ENCODE results near the gene RAB40B.

RAB40B gene

DNA sequence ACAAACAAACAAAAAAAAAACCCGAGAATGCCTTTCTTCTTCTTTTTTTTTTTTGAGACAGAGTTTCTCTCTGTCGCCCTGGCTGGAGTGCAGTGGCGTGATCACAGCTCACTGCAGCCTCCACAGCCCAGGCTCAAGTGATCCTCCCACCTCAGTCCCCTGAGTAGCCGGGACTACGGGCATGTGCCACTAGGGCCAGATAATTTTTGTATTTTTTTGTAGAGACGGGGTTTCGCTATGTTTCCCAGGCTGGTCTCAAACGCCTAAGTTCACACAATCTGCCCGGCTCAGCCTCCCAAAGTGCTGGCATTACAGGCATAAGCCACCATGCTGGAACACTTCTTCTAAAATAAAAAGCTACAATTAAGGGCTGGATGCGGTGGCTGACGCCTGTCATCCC is 33.3 kb downstream of the RAB40B start:
- no peak overlapping the region for H3K4me3 ChIP-seq (ENCODE audit: insufficient read depth, low read depth, low read length)
- H3K27ac ChIP-seq (ENCODE audit: insufficient read depth, low read depth, low read length, poor library complexity, severe bottlenecking), result no peak overlapping the region
- 89 to 94% methylated on average over 11 of the region's 11 CpGs for WGBS, 2 experiments

DNA sequence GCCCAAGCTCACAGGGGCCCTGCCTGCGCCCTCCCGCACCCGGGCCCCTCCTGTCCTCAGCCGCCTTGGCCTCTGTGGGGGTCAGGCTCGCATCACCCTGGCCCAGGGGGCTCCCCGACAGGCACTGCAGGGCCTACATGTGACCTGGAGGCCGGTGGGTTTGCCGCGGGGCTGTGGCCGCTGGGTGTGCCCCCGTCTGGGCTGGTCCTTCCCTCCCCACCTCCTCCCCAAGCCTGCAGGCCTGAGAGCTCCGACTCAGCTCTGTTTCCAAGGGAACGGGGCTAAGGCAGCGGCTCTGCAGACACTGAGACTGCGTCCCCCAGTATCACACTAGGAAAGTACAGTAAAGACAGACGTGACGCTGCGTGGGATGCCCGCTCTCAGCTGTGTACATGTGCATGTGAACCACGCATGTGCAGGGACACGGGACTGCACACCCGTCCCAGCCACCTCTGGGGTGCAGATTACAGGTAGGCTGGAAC is 33.8 kb downstream of the RAB40B start:
- Histone ChIP-seq H3K4me3 (ENCODE audit: insufficient read depth, low read depth, low read length) (no peak overlapping the region), H3K27ac (ENCODE audit: insufficient read depth, low read depth, low read length, poor library complexity, severe bottlenecking) (no peak overlapping the region), H3K36me3 (ENCODE audit: control insufficient read depth, insufficient read depth, low read length) (no peaks in the 10 kb centered on the region), H3K4me1 (ENCODE audit: control insufficient read depth, insufficient read depth, low read length) (peaks cover 8% of the 10 kb centered on the region), H3K27me3 (ENCODE audit: control insufficient read depth, insufficient read depth, low read length, poor library complexity, severe bottlenecking) (no peaks in the 10 kb centered on the region), H3K9me3 (ENCODE audit: control insufficient read depth, low read length) (no peaks in the 10 kb centered on the region)
- 82 to 83% methylated on average over 22 of the region's 22 CpGs for WGBS, 2 experiments

More for the DNA sequence above, 33.3 kb downstream of the RAB40B start:
- peaks cover 8% of the 10 kb centered on the region for H3K4me1 ChIP-seq (ENCODE audit: control insufficient read depth, insufficient read depth, low read length)
- H3K36me3 ChIP-seq (ENCODE audit: control insufficient read depth, insufficient read depth, low read length), result no peaks in the 10 kb centered on the region
- H3K9me3 ChIP-seq (ENCODE audit: control insufficient read depth, low read length), result no peaks in the 10 kb centered on the region
- no peaks in the 10 kb centered on the region for H3K27me3 ChIP-seq (ENCODE audit: control insufficient read depth, insufficient read depth, low read length, poor library complexity, severe bottlenecking)

DNA sequence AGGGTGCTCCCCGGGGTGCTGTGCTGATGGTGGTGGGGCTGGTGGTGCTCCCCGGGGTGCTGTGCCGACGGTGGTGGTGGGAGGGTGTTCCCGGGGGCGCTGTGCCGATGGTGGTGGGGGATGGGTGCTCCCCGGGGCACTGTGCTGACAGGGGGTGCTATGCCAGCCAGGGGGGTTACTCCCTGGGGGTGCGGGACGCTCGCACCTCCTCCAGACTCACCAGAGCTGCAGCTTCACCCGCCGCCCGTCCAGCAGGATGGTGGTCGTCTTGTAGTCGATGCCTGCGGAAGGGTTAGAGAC is 34.3 kb downstream of the RAB40B start:
- Histone ChIP-seq H3K36me3 (ENCODE audit: control insufficient read depth, insufficient read depth, low read length) (no peaks in the 10 kb centered on the region), H3K27me3 (ENCODE audit: control insufficient read depth, insufficient read depth, low read length, poor library complexity, severe bottlenecking) (no peaks in the 10 kb centered on the region), H3K4me1 (ENCODE audit: control insufficient read depth, insufficient read depth, low read length) (peaks cover 8% of the 10 kb centered on the region), H3K27ac (ENCODE audit: insufficient read depth, low read depth, low read length, poor library complexity, severe bottlenecking) (no peak overlapping the region), H3K4me3 (ENCODE audit: insufficient read depth, low read depth, low read length) (no peak overlapping the region), H3K9me3 (ENCODE audit: control insufficient read depth, low read length) (no peaks in the 10 kb centered on the region)
- WGBS, 2 experiments, result 93 to 96% methylated on average over 17 of the region's 17 CpGs

DNA sequence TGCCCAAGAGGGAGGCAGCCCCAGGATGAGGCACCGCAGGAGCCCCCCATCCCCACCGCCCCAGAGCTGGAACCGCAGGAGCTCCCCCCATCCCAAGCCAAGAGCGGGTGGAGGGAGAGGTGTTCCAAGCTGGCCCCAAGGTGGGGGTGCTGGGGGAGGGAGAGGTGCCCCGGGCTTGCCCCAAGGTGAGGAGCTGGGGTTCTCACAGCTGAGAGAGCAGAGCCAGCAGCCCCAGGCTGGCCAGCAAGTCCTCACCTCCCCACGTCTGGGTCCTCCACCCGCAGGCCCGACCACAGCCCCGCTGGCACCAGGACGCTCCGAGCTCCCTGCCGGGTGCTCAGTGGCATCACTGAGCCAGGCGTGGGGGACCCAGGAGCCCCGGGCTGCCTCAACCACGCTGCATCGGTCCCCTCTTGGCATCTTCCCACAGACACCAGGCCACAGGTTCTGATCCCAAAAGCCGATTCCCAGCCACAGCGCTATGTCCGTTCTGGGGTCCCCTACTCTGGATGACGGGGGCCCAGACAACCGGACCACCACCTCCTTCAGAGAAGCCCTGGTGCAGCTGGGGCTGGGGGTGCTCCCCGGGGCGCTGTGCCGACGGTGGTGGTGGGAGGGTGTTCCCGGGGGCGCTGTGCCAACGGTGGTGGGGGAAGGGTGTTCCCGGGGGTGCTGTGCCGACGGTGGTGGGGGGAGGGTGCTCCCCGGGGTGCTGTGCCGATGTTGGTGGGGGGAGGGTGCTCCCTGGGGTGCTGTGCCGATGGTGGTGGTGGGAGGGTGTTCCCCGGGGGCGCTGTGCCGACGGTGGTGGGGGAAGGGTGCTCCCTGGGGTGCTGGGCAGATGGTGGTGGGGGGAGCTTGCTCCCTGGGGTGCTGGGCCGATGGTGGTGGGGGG is 34.9 kb downstream of the RAB40B start:
- H3K4me3 ChIP-seq (ENCODE audit: insufficient read depth, low read depth, low read length), result no peak overlapping the region
- no peaks in the 10 kb centered on the region for H3K27me3 ChIP-seq (ENCODE audit: control insufficient read depth, insufficient read depth, low read length, poor library complexity, severe bottlenecking)
- no peak overlapping the region for H3K27ac ChIP-seq (ENCODE audit: insufficient read depth, low read depth, low read length, poor library complexity, severe bottlenecking)
- WGBS, 2 experiments, result 94 to 96% methylated on average over 39 of the region's 39 CpGs
- no peaks in the 10 kb centered on the region for H3K36me3 ChIP-seq (ENCODE audit: control insufficient read depth, insufficient read depth, low read length)
- no peaks in the 10 kb centered on the region for H3K9me3 ChIP-seq (ENCODE audit: control insufficient read depth, low read length)
- H3K4me1 ChIP-seq (ENCODE audit: control insufficient read depth, insufficient read depth, low read length), result peaks cover 8% of the 10 kb centered on the region

DNA sequence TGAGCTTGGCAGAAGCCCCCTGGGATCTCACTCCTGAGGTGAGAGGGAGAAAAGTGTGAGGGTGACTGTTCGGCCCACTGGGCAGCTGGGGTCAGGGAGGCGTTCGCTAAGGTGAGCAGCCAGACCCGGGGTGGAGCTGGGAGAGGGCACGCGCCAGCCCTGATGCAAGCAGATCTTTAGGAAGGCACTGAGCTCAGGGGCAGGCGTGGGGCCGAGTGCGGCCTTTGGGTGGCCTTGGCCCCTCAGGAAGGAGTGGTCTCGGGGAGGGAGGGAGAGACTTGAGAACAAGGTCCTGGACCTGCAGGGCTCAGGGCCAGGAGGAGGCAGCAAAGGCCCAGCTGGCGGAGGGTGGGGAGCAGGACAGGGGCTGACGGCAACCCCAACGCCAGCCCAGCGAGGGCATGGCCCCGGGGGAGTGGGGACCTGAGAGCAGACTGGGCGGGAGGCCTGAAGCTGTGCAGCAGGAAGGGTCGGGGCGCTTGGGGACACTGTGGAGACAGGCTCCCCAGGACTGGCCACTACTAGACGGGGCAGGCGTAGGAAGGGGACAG is 35.7 kb downstream of the RAB40B start:
- Histone ChIP-seq H3K27ac (ENCODE audit: insufficient read depth, low read depth, low read length, poor library complexity, severe bottlenecking) (no peak overlapping the region), H3K4me1 (ENCODE audit: control insufficient read depth, insufficient read depth, low read length) (peaks cover 8% of the 10 kb centered on the region), H3K9me3 (ENCODE audit: control insufficient read depth, low read length) (no peaks in the 10 kb centered on the region), H3K36me3 (ENCODE audit: control insufficient read depth, insufficient read depth, low read length) (no peaks in the 10 kb centered on the region), H3K27me3 (ENCODE audit: control insufficient read depth, insufficient read depth, low read length, poor library complexity, severe bottlenecking) (no peaks in the 10 kb centered on the region), H3K4me3 (ENCODE audit: insufficient read depth, low read depth, low read length) (no peak overlapping the region)
- whole genome bisulfite sequencing, 2 experiments, result 91% methylated on average over 20 of the region's 20 CpGs

DNA sequence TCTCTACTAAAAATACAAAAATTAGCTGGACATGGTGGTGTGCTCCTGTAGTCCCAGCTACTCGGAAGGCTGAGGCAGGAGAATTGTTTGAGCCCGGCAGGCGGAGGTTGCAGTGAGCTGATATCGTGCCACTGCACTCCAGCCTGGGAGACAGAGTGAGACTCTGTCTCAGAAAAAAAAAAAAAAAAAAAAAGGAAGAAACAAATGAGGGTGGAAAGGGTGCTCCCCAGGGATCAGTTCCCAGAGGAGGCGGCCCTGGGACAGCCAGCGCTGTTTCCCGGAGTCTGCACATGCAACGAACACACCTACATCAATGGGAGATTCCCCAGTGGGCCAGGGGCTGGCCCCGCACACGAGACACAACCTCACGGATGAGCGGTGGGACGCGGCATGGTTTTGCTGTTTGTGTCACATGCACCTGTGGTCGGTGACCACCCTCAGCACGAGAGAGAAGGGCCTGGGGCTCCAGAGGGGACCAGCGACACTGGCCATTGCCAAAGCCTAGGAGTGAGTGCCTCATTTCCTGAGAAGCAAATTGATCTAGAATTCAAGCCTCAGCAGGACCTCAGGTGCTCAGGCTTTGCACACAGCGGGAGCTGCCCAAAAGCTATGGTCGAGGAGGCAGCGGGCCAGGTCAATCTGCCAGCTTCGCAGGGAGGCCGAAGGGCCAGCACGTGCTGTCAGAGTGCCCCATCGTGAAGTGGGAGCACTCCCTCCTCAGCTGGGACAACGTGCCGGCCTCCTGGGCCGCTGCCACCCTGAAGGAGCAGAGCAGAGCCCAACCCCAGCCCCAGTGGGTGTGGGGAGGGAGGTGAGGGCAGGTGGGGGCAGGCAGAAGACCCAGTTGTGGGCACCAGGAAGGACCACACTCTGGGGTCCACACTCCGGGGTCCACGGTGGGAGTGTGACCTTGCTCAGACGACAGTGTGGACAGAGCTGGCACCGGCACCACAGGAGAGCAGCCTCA is 36.5 kb downstream of the RAB40B start:
- H3K27me3 ChIP-seq (ENCODE audit: control insufficient read depth, insufficient read depth, low read length, poor library complexity, severe bottlenecking), result no peaks in the 10 kb centered on the region
- H3K4me3 ChIP-seq (ENCODE audit: insufficient read depth, low read depth, low read length), result no peak overlapping the region
- H3K4me1 ChIP-seq (ENCODE audit: control insufficient read depth, insufficient read depth, low read length), result peaks cover 8% of the 10 kb centered on the region
- no peaks in the 10 kb centered on the region for H3K9me3 ChIP-seq (ENCODE audit: control insufficient read depth, low read length)
- H3K27ac ChIP-seq (ENCODE audit: insufficient read depth, low read depth, low read length, poor library complexity, severe bottlenecking), result no peak overlapping the region
- WGBS, 2 experiments, result 84 to 86% methylated on average over 31 of the region's 31 CpGs
- no peaks in the 10 kb centered on the region for H3K36me3 ChIP-seq (ENCODE audit: control insufficient read depth, insufficient read depth, low read length)

DNA sequence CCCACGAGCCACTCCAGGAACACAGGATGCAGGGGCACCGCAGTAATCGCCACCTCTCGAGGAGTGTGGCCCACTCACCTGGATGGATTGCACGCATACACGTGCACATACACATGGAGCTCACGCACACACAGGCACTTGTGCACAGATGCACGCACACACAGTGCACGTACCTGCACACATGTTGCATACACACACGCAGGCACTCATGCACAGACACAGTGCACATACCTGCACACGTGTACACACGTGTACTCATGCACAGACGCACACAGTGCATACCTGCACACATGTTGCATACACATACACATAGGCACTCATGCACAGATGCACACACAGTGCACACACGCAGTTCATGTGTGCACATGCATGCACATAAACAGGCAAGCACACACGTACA is 38.6 kb downstream of the RAB40B start:
- no peak overlapping the region for H3K27ac ChIP-seq (ENCODE audit: insufficient read depth, low read depth, low read length, poor library complexity, severe bottlenecking)
- H3K36me3 ChIP-seq (ENCODE audit: control insufficient read depth, insufficient read depth, low read length), result no peaks in the 10 kb centered on the region
- H3K4me3 ChIP-seq (ENCODE audit: insufficient read depth, low read depth, low read length), result no peak overlapping the region
- WGBS, 2 experiments, result 92% methylated on average over 15 of the region's 15 CpGs
- peaks cover 3% of the 10 kb centered on the region for H3K4me1 ChIP-seq (ENCODE audit: control insufficient read depth, insufficient read depth, low read length)
- H3K9me3 ChIP-seq (ENCODE audit: control insufficient read depth, low read length), result no peaks in the 10 kb centered on the region
- no peaks in the 10 kb centered on the region for H3K27me3 ChIP-seq (ENCODE audit: control insufficient read depth, insufficient read depth, low read length, poor library complexity, severe bottlenecking)

DNA sequence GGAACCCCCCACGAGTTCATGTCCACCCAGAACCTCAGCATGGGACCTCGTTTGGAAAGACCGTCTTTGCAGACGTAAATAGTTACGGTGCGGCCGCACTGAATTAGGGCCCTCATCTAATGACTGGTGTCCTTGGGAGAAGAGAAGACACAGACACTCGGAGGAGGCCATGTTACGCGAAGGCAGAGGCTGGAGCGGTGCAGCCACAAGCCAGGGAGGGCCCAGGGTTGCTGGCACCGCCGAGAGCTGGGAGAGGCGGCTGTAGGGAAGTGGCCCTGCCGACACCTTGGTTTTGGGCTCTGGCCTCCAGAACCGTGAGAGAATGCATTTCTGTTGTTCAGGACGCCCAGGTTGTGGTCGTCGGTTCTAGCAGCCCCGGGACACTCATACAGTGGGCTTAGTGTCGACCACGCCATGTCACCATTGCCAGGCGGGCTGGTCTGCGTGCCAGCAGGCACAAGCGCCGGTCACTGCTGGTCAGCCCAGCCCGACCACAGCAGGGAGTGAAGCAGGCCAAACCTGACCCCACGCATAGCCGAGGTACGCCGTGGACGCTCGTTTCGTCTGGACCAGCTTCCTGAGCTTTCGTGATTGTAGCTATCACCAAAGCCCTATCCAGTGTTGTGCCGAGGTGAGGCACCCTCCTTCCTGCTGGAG is 39.6 kb downstream of the RAB40B start:
- H3K4me1 ChIP-seq (ENCODE audit: control insufficient read depth, insufficient read depth, low read length), result no peaks in the 10 kb centered on the region
- H3K4me3 ChIP-seq (ENCODE audit: insufficient read depth, low read depth, low read length), result no peak overlapping the region
- H3K9me3 ChIP-seq (ENCODE audit: control insufficient read depth, low read length), result no peaks in the 10 kb centered on the region
- H3K36me3 ChIP-seq (ENCODE audit: control insufficient read depth, insufficient read depth, low read length), result no peaks in the 10 kb centered on the region
- no peak overlapping the region for H3K27ac ChIP-seq (ENCODE audit: insufficient read depth, low read depth, low read length, poor library complexity, severe bottlenecking)
- no peaks in the 10 kb centered on the region for H3K27me3 ChIP-seq (ENCODE audit: control insufficient read depth, insufficient read depth, low read length, poor library complexity, severe bottlenecking)
- WGBS, 2 experiments, result 92% methylated on average over 36 of the region's 36 CpGs

DNA sequence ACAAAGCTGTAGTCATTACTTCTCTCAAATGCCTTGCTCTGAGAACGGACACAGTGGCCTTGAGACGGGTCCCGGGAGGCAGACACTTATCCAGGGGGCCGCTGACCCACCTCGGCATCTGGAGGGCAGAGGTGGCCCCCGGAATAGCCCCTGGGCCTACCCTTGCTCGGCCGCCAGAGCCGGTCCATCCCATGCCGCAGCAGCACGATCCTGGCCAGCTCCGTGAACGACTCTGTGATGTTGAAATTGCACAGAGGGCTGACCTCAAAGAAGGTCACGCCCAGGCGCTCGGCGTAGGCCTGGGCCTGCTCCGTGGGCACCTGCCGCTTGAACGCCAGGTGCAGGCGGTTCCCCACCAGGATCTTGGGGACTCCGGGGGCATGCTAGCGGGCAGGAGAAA is 40.2 kb downstream of the RAB40B start:
- no peak overlapping the region for H3K27ac ChIP-seq (ENCODE audit: insufficient read depth, low read depth, low read length, poor library complexity, severe bottlenecking)
- H3K9me3 ChIP-seq (ENCODE audit: control insufficient read depth, low read length), result no peaks in the 10 kb centered on the region
- H3K36me3 ChIP-seq (ENCODE audit: control insufficient read depth, insufficient read depth, low read length), result no peaks in the 10 kb centered on the region
- WGBS, 2 experiments, result 96% methylated on average over 23 of the region's 23 CpGs
- no peak overlapping the region for H3K4me3 ChIP-seq (ENCODE audit: insufficient read depth, low read depth, low read length)
- H3K27me3 ChIP-seq (ENCODE audit: control insufficient read depth, insufficient read depth, low read length, poor library complexity, severe bottlenecking), result no peaks in the 10 kb centered on the region
- H3K4me1 ChIP-seq (ENCODE audit: control insufficient read depth, insufficient read depth, low read length), result no peaks in the 10 kb centered on the region

All from ectodermal cell (in vitro differentiated cells).